ENCODE measurements around the gene RASAL1. TPM values are rescaled to one million over a fixed set of nuclear protein-coding genes. Genes with fewer than 3 reads are reported as not detected.

The RASAL1 gene
- total and polyA plus RNA-seq, 2 donors (not counting 1 experiment from before 2014, with no cell fraction given), result 0.10 to 11.0 TPM

DNA sequence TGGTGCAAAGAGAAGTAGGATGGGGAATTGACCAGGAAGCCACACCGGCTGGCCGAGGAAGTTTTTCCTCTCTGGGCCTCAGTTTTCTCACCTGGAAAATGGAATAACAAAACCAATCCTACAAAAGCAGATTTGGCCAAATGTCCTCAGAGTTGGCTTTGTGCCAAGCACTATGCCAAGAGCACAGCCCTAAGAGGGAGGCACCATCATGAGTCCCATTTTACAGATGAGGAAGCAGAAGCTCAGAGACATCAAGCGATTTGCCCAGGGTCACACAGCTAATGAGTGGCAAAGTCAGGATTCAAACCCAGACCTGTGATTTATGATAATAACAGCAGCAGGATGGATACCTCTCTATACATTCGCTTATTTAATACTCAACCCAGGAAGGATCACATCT, 27.3 kb downstream of the RASAL1 start:
- no peak overlapping the region for H3K9ac ChIP-seq (ENCODE audit: low read length)
- ATAC-seq (ENCODE audit: low read depth) (no peak), DNase-seq (no peak)
- H3K4me1 Mint-ChIP-seq, result peaks cover 13% of the 10 kb centered on the region
- peaks cover 3% of the 10 kb centered on the region for H3K27me3 Mint-ChIP-seq
- no peak overlapping the region for H2AFZ ChIP-seq (ENCODE audit: insufficient read depth, low read depth, low read length, poor library complexity, severe bottlenecking)
- no peak overlapping the region for H3K27ac Mint-ChIP-seq
- no peak overlapping the region for H3K4me3 Mint-ChIP-seq
- peaks cover 0 to 3% (median 0%) of the 10 kb centered on the region in 4 experiments for H3K27me3 ChIP-seq (replicated peaks in 1 of 4; ENCODE audit: control extremely low read depth in 1 of 4, control insufficient read depth in 3 of 4, insufficient read depth in 4 of 4, low read length in 3 of 4)
- no peak overlapping the region for H3K4me3 ChIP-seq (ENCODE audit: control extremely low read depth in 1 of 5, extremely low read depth in 1 of 5, insufficient read depth in 1 of 5, low read depth in 2 of 5, low read length in 4 of 5)
- H3K9me3 Mint-ChIP-seq (ENCODE audit: insufficient read depth), result no peaks in the 10 kb centered on the region
- POLR2A ChIA-PET, result interaction anchor here (0.7 kb wide), 2 partner anchors 35 to 38 kb away, joined by 4 read pairs; no protein-coding TSS in a partner anchor
- intact Hi-C loops (cut with micrococcal nuclease), result no loop called here
- H3K4me2 ChIP-seq (replicated peaks; ENCODE audit: low read depth, low read length, poor library complexity, severe bottlenecking), result no peak overlapping the region
- peaks cover 8 to 10% of the 10 kb centered on the region in 2 donors for H3K4me1 ChIP-seq (ENCODE audit: control insufficient read depth in 2 of 2, insufficient read depth in 2 of 2, low read length in 2 of 2)
- H3K36me3 ChIP-seq (replicated peaks in 1 of 2; ENCODE audit: control extremely low read depth in 1 of 2, control insufficient read depth in 1 of 2, extremely low read depth in 1 of 2, insufficient read depth in 2 of 2, low read length in 1 of 2), result no peaks in the 10 kb centered on the region
- H3K9me3 ChIP-seq (ENCODE audit: control extremely low read depth in 1 of 3, control insufficient read depth in 2 of 3, insufficient read depth in 1 of 3, low read length in 2 of 3), result peaks cover 0 to 4% (median 0%) of the 10 kb centered on the region in 3 donors
- H3K79me2 ChIP-seq (ENCODE audit: control insufficient read depth, insufficient read depth, low read length), result no peaks in the 10 kb centered on the region
- TF ChIP-seq, protein P1, sequence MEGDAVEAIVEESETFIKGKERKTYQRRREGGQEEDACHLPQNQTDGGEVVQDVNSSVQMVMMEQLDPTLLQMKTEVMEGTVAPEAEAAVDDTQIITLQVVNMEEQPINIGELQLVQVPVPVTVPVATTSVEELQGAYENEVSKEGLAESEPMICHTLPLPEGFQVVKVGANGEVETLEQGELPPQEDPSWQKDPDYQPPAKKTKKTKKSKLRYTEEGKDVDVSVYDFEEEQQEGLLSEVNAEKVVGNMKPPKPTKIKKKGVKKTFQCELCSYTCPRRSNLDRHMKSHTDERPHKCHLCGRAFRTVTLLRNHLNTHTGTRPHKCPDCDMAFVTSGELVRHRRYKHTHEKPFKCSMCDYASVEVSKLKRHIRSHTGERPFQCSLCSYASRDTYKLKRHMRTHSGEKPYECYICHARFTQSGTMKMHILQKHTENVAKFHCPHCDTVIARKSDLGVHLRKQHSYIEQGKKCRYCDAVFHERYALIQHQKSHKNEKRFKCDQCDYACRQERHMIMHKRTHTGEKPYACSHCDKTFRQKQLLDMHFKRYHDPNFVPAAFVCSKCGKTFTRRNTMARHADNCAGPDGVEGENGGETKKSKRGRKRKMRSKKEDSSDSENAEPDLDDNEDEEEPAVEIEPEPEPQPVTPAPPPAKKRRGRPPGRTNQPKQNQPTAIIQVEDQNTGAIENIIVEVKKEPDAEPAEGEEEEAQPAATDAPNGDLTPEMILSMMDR (IDR thresholded peaks at IDR 0.05), result no peak
- no peak for TF ChIP-seq EZH2 (IDR thresholded peaks at IDR 0.05; ENCODE audit: borderline replicate concordance, insufficient read depth, low read depth, low read length, poor library complexity, severe bottlenecking)
- no peak overlapping the region for H3K27ac ChIP-seq (ENCODE audit: low read length in 2 of 2)
- CTCF ChIA-PET, result no interaction called here
- no peaks in the 10 kb centered on the region for H4K20me1 ChIP-seq (ENCODE audit: control insufficient read depth, insufficient read depth, low read length, poor library complexity, severe bottlenecking)
- 91% methylated on average over 4 of the region's 4 CpGs for WGBS (ENCODE audit: insufficient coverage)

DNA sequence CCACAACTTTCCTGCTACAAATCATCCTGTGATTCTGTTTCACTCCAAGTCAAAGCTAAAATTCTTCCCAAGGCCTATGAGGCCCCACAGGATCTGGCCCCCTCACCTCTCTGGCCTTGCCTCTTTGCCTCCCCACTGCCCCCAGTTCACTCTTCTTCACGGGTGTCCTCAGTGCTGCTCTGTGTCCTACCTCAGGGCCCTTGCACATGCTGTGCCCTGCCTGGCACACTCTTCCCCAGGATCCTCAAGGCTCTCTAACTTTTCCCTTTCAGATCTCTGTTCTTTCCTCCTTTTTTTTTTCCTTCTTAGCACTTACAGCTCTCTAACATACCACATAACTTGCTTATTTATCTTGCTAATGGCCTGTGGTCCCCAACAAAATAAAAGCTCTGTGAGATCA, 29.2 kb downstream of the RASAL1 start:
- Histone ChIP-seq H3K4me2 (replicated peaks; ENCODE audit: low read depth, low read length, poor library complexity, severe bottlenecking) (no peak overlapping the region), H2AFZ (ENCODE audit: insufficient read depth, low read depth, low read length, poor library complexity, severe bottlenecking) (no peak overlapping the region), H3K27ac (ENCODE audit: low read length in 2 of 2) (no peak overlapping the region), H4K20me1 (ENCODE audit: control insufficient read depth, insufficient read depth, low read length, poor library complexity, severe bottlenecking) (no peaks in the 10 kb centered on the region), H3K36me3 (replicated peaks in 1 of 2; ENCODE audit: control extremely low read depth in 1 of 2, control insufficient read depth in 1 of 2, extremely low read depth in 1 of 2, insufficient read depth in 2 of 2, low read length in 1 of 2) (no peaks in the 10 kb centered on the region), H3K4me3 (ENCODE audit: control extremely low read depth in 1 of 5, extremely low read depth in 1 of 5, insufficient read depth in 1 of 5, low read depth in 2 of 5, low read length in 4 of 5) (no peak overlapping the region), H3K79me2 (ENCODE audit: control insufficient read depth, insufficient read depth, low read length) (no peaks in the 10 kb centered on the region), H3K9ac (ENCODE audit: low read length) (no peak overlapping the region), H3K27me3 (replicated peaks in 1 of 4; ENCODE audit: control extremely low read depth in 1 of 4, control insufficient read depth in 3 of 4, insufficient read depth in 4 of 4, low read length in 3 of 4) (peaks cover 0 to 3% (median 0%) of the 10 kb centered on the region in 4 experiments), H3K9me3 (ENCODE audit: control extremely low read depth in 1 of 3, control insufficient read depth in 2 of 3, insufficient read depth in 1 of 3, low read length in 2 of 3) (peaks cover 0 to 4% (median 0%) of the 10 kb centered on the region in 3 donors), H3K4me1 (ENCODE audit: control insufficient read depth in 2 of 2, insufficient read depth in 2 of 2, low read length in 2 of 2) (peaks cover 8 to 10% of the 10 kb centered on the region in 2 donors)
- no peaks in the 10 kb centered on the region for H3K9me3 Mint-ChIP-seq (ENCODE audit: insufficient read depth)
- ChIA-PET POLR2A (interaction anchor here (0.6 kb wide), 1 partner anchor 24 kb away, joined by 3 read pairs; no protein-coding TSS in a partner anchor), CTCF (interaction anchor here (0.6 to 1.8 kb wide), 5 partner anchors 9 to 113 kb away, joined by 3 to 10 read pairs (median 5); no protein-coding TSS in a partner anchor)
- TF ChIP-seq EZH2 (IDR thresholded peaks at IDR 0.05; ENCODE audit: borderline replicate concordance, insufficient read depth, low read depth, low read length, poor library complexity, severe bottlenecking), result no peak
- TF ChIP-seq, protein P1 (IDR thresholded peaks at IDR 0.05), result no peak
- WGBS (ENCODE audit: insufficient coverage), result 92% methylated on average over 1 of the region's 1 CpG
- peaks cover 15% of the 10 kb centered on the region for H3K4me1 Mint-ChIP-seq
- no peak for ATAC-seq (ENCODE audit: low read depth)
- no peak overlapping the region for H3K4me3 Mint-ChIP-seq
- DNase-seq, result no peak
- intact Hi-C loops (cut with micrococcal nuclease), result no loop called here
- no peaks in the 10 kb centered on the region for H3K27me3 Mint-ChIP-seq
- no peak overlapping the region for H3K27ac Mint-ChIP-seq
